Erythroblast (primary cell): Measurements from ENCODE around the gene USP19.

Experiments used
- GATA1 ChIP-seq: IDR thresholded peaks from 2 replicates; pipeline ENCODE4 v1.6.1; 2011; ENCODE audit warnings: low read depth, mild to moderate bottlenecking, control low read depth, low read length, moderate library complexity
- POLR2A ChIP-seq: IDR thresholded peaks from 2 replicates; pipeline ENCODE4 v1.6.1; 2011; ENCODE audit warnings: mild to moderate bottlenecking, low read length

DNA sequence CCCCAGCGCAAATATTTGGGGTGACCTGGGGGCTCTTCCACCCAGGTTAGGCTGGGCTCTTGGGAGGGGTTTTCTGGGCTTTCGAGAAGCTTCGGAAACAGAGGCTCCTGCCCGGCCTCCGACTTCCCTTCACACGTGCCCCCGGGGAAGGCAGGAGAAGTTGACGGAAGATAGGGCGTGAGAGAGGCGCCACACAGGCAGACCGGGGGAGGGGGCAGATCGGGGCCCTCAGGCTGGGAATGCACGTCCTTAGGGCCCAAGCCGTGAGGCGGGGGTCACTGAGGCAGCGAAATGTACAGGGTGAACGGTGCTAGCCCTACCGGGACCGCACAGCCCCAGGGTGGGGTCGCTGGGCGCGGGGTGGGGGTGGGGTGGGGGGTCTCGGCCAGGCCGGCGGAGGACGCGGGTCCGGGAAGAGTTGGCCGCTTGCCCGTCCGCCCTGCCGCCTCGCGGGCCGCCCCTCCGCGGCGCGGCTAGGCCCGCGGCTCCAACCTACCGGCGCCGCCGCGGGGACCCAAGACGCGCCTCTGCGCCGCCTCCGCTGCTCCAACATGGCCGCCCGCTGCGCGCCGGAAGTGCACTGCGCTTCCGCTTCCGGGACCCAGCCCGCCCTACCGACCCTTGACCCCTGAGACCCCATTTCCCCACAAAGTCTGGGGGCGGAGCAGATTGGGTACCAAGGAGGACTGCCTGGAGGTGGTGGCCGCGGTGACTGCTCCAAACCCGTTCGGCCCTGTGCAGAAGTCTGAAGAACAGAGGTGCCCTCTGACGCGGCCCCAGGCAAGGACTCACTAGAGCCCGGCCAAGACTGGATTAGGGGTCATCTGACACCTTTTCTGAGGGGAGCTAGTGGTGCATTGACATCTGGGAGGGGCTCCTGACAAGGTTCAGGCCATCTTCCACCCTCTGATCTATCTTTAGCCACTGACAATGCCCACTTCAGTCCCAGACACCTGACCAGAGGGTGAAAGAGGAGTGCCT is 45.4 kb upstream of the USP19 start, which contains the start of gene CCDC71:
- TF ChIP-seq POLR2A: peak; percentile 59
- no peak for TF ChIP-seq GATA1
